Measurements from ENCODE around the gene STPG3. TPM values are rescaled to one million over a fixed set of nuclear protein-coding genes. Genes with fewer than 3 reads are reported as not detected.
A peak's percentile ranks its signal among the peaks of the same experiment; 100 is the strongest.

Gene STPG3
- total RNA-seq, result not detected

- Histone ChIP-seq H3K36me3 (peaks cover 0 to under 1% (median 0%) of the 10 kb centered on the region in 3 donors), H3K9me3 (no peaks in the 10 kb centered on the region), H3K27me3 (peaks cover 0 to 6% (median 0%) of the 10 kb centered on the region in 4 donors), H3K4me1 (peaks cover 9 to 29% (median 15%) of the 10 kb centered on the region in 3 donors), H3K27ac (no peak within 1 kb of the TSS), H3K4me3 (no peak within 1 kb of the TSS)
- TF ChIP-seq, protein P1, sequence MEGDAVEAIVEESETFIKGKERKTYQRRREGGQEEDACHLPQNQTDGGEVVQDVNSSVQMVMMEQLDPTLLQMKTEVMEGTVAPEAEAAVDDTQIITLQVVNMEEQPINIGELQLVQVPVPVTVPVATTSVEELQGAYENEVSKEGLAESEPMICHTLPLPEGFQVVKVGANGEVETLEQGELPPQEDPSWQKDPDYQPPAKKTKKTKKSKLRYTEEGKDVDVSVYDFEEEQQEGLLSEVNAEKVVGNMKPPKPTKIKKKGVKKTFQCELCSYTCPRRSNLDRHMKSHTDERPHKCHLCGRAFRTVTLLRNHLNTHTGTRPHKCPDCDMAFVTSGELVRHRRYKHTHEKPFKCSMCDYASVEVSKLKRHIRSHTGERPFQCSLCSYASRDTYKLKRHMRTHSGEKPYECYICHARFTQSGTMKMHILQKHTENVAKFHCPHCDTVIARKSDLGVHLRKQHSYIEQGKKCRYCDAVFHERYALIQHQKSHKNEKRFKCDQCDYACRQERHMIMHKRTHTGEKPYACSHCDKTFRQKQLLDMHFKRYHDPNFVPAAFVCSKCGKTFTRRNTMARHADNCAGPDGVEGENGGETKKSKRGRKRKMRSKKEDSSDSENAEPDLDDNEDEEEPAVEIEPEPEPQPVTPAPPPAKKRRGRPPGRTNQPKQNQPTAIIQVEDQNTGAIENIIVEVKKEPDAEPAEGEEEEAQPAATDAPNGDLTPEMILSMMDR (IDR thresholded peaks at IDR 0.05), result no peak
- TF ChIP-seq POLR2A (IDR thresholded peaks at IDR 0.05), result no peak
- intact Hi-C loops (cut with DNase I), result no loop called here
- WGBS, 2 donors, result 47% methylated on average over 3 of the region's 4 CpGs; no CpG with 5 or more reads in 1 of the 2 donors
- DNase-seq, result no peak
Measured at GRCh38 chr9:137251194-137251461, at the start of gene STPG3. STPG3 (plus strand) TSS chr9:137251286; CDS start chr9:137251287, 1 bp downstream.

DNA sequence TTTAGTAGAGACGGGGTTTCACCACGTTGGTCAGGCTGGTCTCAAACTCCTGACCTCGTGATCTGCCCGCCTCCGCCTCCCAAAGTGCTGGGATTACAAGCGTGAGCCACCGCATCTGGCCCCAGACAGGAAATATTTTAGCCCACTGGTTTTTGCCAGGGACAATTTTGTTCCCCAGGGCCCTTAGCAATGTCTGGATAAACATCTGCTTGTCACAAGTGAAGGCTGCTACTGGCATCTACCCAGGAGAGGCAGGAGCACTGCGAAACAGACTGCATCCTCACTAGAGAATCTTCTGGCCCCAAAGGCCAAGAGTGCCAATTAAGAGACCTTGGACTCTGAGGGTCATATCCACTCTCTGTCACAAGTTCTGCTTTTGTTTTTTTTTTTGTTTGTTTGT is 48.1 kb upstream of the STPG3 start:
- intact Hi-C loops (cut with DNase I), result no loop called here
- no peak for DNase-seq
- TF ChIP-seq POLR2A (IDR thresholded peaks at IDR 0.05), result no peak
- TF ChIP-seq, protein P1 (IDR thresholded peaks at IDR 0.05), result no peak
- no peak overlapping the region for H3K27ac ChIP-seq
- H3K4me3 ChIP-seq, result no peak overlapping the region
- no peaks in the 10 kb centered on the region for H3K9me3 ChIP-seq
- no peaks in the 10 kb centered on the region for H3K27me3 ChIP-seq
- H3K36me3 ChIP-seq, result no peaks in the 10 kb centered on the region
- WGBS, 2 donors, result 74 to 78% methylated on average over 5 to 6 of the region's 8 CpGs
- H3K4me1 ChIP-seq, result peaks cover 58 to 80% (median 64%) of the 10 kb centered on the region in 3 donors

DNA sequence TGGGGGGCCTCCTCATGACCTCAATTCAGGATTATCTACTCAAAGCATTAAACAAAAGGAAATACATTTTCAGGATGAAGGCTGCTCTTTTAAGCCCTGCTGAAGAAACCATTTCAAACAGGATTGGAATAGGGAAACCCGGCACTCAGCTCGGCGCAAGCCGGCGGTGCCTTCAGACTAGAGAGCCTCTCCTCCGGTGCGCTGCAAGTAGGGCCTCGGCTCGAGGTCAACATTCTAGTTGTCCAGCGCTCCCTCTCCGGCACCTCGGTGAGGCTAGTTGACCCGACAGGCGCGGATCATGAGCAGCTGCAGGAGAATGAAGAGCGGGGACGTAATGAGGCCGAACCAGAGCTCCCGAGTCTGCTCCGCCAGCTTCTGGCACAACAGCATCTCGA is 46.4 kb upstream of the STPG3 start:
- Histone ChIP-seq H3K27ac (peak overlapping the region; percentile 88 to 96 (median 92)), H3K4me1 (peaks cover 42 to 63% (median 46%) of the 10 kb centered on the region in 3 donors), H3K4me3 (peak overlapping the region; percentile 93 to 99 (median 98)), H3K9me3 (no peaks in the 10 kb centered on the region), H3K36me3 (peaks cover 0 to 15% (median 0%) of the 10 kb centered on the region in 3 donors), H3K27me3 (no peaks in the 10 kb centered on the region)
- WGBS, 2 donors, result 17 to 50% methylated on average over 2 to 15 of the region's 21 CpGs
- intact Hi-C loops (cut with DNase I), result no loop called here
- no peak for DNase-seq
- no peak for TF ChIP-seq POLR2A (IDR thresholded peaks at IDR 0.05)
- TF ChIP-seq, protein P1 (IDR thresholded peaks at IDR 0.05), result no peak

DNA sequence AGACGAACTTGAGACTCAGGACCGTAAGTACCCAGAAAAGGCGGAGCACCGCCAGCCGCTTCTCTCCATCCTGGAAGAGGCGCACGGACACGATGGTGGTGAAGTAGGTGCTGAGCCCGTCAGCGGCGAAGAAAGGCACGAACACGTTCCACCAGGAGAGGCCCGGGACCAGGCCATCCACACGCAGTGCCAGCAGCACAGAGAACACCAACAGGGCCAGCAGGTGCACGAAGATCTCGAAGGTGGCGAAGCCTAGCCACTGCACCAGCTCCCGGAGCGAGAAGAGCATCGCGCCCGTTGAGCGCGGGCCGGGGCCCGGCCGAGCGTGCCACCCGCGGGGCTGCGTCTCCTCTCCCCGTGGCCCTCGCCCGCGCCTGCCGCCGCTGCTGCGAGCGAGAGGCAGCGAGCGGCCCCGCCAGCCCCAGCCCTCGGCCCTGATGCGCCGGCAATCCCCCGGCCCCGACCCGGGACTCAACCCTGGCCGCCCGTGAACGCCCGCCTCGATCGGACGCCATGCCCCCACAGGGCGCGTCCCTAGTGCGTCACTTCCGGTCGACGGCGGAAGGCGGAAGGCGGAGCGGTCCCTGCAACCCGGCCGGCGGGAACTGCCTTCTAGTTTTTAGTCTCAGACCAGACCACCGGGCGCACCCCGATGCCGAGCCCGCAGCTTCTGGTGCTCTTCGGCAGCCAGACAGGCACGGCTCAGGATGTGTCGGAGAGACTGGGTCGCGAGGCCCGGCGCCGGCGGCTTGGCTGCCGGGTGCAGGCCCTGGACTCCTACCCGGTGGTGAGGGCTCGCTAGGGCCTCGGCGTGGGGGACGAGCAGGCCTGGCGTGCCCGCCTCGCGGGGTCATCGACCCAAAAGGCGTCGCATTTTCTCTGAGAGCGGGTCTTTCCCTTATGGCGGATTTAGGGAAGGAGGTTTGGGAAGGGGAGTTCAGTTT is 45.7 kb upstream of the STPG3 start, which contains the start of the genes NDOR1 and TMEM203:
NDOR1 (plus strand) TSS at position 575 of the 944 bp plus-strand sequence; CDS start at position 653, 78 bp downstream.
TMEM203 (minus strand) TSS at position 523 of the 944 bp plus-strand sequence; CDS start at position 289, 234 bp downstream.
- H3K4me1 ChIP-seq, result peaks cover 40 to 60% (median 45%) of the 10 kb centered on the region in 3 donors
- no peaks in the 10 kb centered on the region for H3K27me3 ChIP-seq
- H3K27ac ChIP-seq, result peak within 1 kb of the TSS; percentile 88 to 96 (median 92)
- WGBS, 2 donors, result 0% methylated on average over 12 of the region's 98 CpGs; no CpG with 5 or more reads in 1 of the 2 donors
- H3K9me3 ChIP-seq, result no peaks in the 10 kb centered on the region
- peak in 3 of 4 donors; percentile 65 to 87 (median 70) for TF ChIP-seq POLR2A (IDR thresholded peaks at IDR 0.05)
- TF ChIP-seq, protein P1 (IDR thresholded peaks at IDR 0.05), result peak in 1 of 6 experiments; percentile 22
- DNase-seq, result peak; percentile 54
- H3K36me3 ChIP-seq, result peaks cover 0 to 21% (median 4%) of the 10 kb centered on the region in 3 donors
- peak within 1 kb of the TSS; percentile 93 to 99 (median 98) for H3K4me3 ChIP-seq
- intact Hi-C loops (cut with DNase I), result no loop called here

DNA sequence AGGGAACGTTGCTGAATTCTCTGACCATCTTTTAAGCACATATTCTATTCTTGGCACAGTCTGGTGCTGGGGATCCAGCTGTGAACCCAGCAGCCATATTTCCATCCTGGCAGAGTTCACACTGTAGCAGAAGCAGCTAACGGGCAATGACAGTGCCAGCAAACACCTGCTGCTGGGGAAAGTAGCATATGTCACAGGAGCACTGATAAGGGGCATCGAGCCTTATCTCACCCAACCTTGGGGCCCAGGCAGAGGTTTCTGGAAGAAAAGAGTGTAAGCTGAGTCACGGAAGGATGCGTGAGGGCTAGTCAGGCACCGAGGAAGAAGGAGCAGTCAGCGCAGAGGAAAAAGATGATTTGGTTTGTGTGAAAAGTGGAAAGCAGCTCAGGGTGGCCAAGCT is 44.5 kb upstream of the STPG3 start:
- WGBS, 2 donors, result 73 to 79% methylated on average over 6 of the region's 7 CpGs
- Histone ChIP-seq H3K27ac (peak overlapping the region in 1 of 4 donors; percentile 88), H3K9me3 (no peaks in the 10 kb centered on the region), H3K4me3 (peak overlapping the region in 3 of 4 donors; percentile 98 to 99 (median 98)), H3K36me3 (peaks cover 0 to 26% (median 4%) of the 10 kb centered on the region in 3 donors), H3K27me3 (no peaks in the 10 kb centered on the region), H3K4me1 (peaks cover 32 to 53% (median 40%) of the 10 kb centered on the region in 3 donors)
- DNase-seq, result no peak
- intact Hi-C loops (cut with DNase I), result no loop called here
- TF ChIP-seq POLR2A (IDR thresholded peaks at IDR 0.05), result no peak
- TF ChIP-seq, protein P1 (IDR thresholded peaks at IDR 0.05), result no peak
